HepG2 (cell line): ENCODE measurements around the gene TCF7L2. TPM values are rescaled to one million over a fixed set of nuclear protein-coding genes. Genes with fewer than 3 reads are reported as not detected.

ENCODE experiments used
- ATAC-seq: fragments of 200-7000 bp; cut with Tn5 transposase; 3 replicates; pipeline ENCODE4 v1.9.1; 2020; ENCODE audit warnings: mild to moderate bottlenecking, moderate library complexity
- BruUV-seq: library from RNA; stranded (reverse); fragments of 400-500 nt; replicated peaks from 2 replicates; lab custom pipeline; 2021; lab: Mats Ljungman, UMichigan
- CTCF ChIA-PET: fragments of 300-600 bp; formaldehyde crosslinking; extraction: SDS; loops from one replicate; lab custom pipeline; 2021; ENCODE audit warnings: low total read pairs, inconsistent platforms, low intra/inter-chr PET ratio; lab: Yijun Ruan, JAX
- POLR2A ChIA-PET: fragments of 350-600 bp; sonication (Branson Sonifier 250); formaldehyde crosslinking; loops from one replicate; lab custom pipeline; 2020; ENCODE audit warnings: antibody characterized with exemption, inconsistent platforms; lab: Yijun Ruan, JAX
- DNase-seq: peaks from one replicate; pipeline ENCODE4 v3.0.0-alpha.2; 2015; ENCODE audit warnings: low spot score
- FAIRE-seq: peaks from 3 replicates; lab custom pipeline; 2011; peaks lifted over from hg19 to GRCh38; lab: Jason Lieb, UNC
- H2AFZ ChIP-seq: one replicate; pipeline ENCODE4 v1.6.1; 2011; ENCODE audit warnings: low read length, inconsistent platforms
- H3K27ac ChIP-seq: fragments of 300-600 bp; 3 replicates; pipeline ENCODE4 v1.8.0; 2011; ENCODE audit warnings: mixed run types, mild to moderate bottlenecking, mixed read lengths, low read length, inconsistent platforms; ENCODE audit not compliant: insufficient read depth; ENCODE audit errors: extremely low read length
- H3K27me3 ChIP-seq, 2 experiments: fragments of 200-600 bp in 1 of 2; 2 replicates in 1 of 2; 3 replicates in 1 of 2; pipeline versions ENCODE4 v1.6.0 to v1.8.0; 2011; ENCODE audit warnings: low read length in 2 of 2, mild to moderate bottlenecking in 2 of 2, moderate library complexity in 2 of 2, inconsistent platforms in 1 of 2; ENCODE audit not compliant: insufficient read depth in 2 of 2, control insufficient read depth in 1 of 2
- H3K36me3 ChIP-seq, 2 experiments: fragments of 200-600 bp in 1 of 2; replicated peaks in 1 of 2; 2 replicates in 1 of 2; 3 replicates in 1 of 2; pipeline versions ENCODE4 v1.5.1 to v1.8.0; 2011; ENCODE audit warnings: low read length in 2 of 2, inconsistent platforms in 1 of 2; ENCODE audit not compliant: insufficient read depth in 2 of 2, control insufficient read depth in 1 of 2
- H3K4me1 ChIP-seq: 2 replicates; pipeline ENCODE4 v1.5.1; 2012; ENCODE audit warnings: low read length, inconsistent platforms; ENCODE audit not compliant: insufficient read depth
- H3K4me2 ChIP-seq: 2 replicates; pipeline ENCODE4 v1.6.0; 2011; ENCODE audit warnings: low read depth, low read length, inconsistent platforms
- H3K4me3 ChIP-seq, 3 experiments: fragments of 200-600 bp in 1 of 3; sonication (generic), shearing (Covaris generic) in 1 of 3; replicated peaks in 1 of 3; 2 replicates each; pipeline ENCODE4 v1.5.1; 2011 to 2016; ENCODE audit warnings: low read length in 3 of 3, inconsistent platforms in 2 of 3, low read depth in 2 of 3, mild to moderate bottlenecking in 2 of 3, control low read depth in 1 of 3, mixed read lengths in 1 of 3; ENCODE audit not compliant: insufficient read depth in 1 of 3
- H3K79me2 ChIP-seq: one replicate; pipeline ENCODE4 v1.6.1; 2011; ENCODE audit warnings: low read length, inconsistent platforms; ENCODE audit not compliant: insufficient read depth
- H3K9ac ChIP-seq: 2 replicates; pipeline ENCODE4 v1.6.0; 2011; ENCODE audit warnings: mild to moderate bottlenecking, low read depth, low read length, inconsistent platforms; ENCODE audit not compliant: insufficient read depth
- H3K9me3 ChIP-seq: 2 replicates; pipeline ENCODE4 v1.5.1; 2012; ENCODE audit warnings: mild to moderate bottlenecking, low read length
- H4K20me1 ChIP-seq: 2 replicates; pipeline ENCODE4 v1.6.0; 2011; ENCODE audit warnings: inconsistent platforms, mild to moderate bottlenecking, low read length, moderate library complexity; ENCODE audit not compliant: insufficient read depth
- AHDC1 ChIP-seq: sonication (generic); formaldehyde crosslinking; IDR thresholded peaks from 2 replicates; pipeline ENCODE4 v1.5.1; 2020; ENCODE audit warnings: mild to moderate bottlenecking, missing genetic modification reagents, borderline replicate concordance
- ATRX ChIP-seq: sonication (generic); formaldehyde crosslinking; IDR thresholded peaks from 2 replicates; pipeline ENCODE4 v1.4.0; 2020; ENCODE audit warnings: missing genetic modification reagents, borderline replicate concordance
- CENPX ChIP-seq: sonication (generic); formaldehyde crosslinking; IDR thresholded peaks from 2 replicates; pipeline ENCODE4 v1.9.0; 2021; ENCODE audit warnings: mild to moderate bottlenecking, missing genetic modification reagents, moderate library complexity
- MNT ChIP-seq: fragments of 450-650 bp; IDR thresholded peaks from 2 replicates; pipeline ENCODE4 v1.6.1; 2016
- PHF21A ChIP-seq: sonication (generic); formaldehyde crosslinking; IDR thresholded peaks from 2 replicates; pipeline ENCODE4 v1.5.0; 2020; ENCODE audit warnings: mild to moderate bottlenecking, missing genetic modification reagents
- SOX13 ChIP-seq, 3 experiments: fragments of 450-650 bp in 1 of 3; sonication (generic) in 1 of 3; formaldehyde crosslinking in 1 of 3; IDR thresholded peaks in 2 of 3; conservative IDR thresholded peaks in 1 of 3; 2 replicates each; pipeline versions ENCODE4 v1.5.0 to v1.6.1; 2016 to 2020; ENCODE audit warnings: antibody characterized with exemption in 1 of 3, mild to moderate bottlenecking in 1 of 3, missing compliant biosample characterization in 1 of 3, missing genetic modification reagents in 1 of 3, moderate library complexity in 1 of 3
- WGBS: methylation state at CpG from one replicate; pipeline ENCODE4 v1.1.6; 2017; ENCODE audit warnings: low lambda C conversion rate; 5-methylcytosine and 5-hydroxymethylcytosine counted together
- in situ Hi-C: cut with HindIII; loops from 2 replicates; pipeline ENCODE4 v1.10.0; 2017; ENCODE audit warnings: low pct_unique_long_range_greater_than_20kb; ENCODE audit not compliant: extremely low pct_ligation_motif_present
- intact Hi-C: fragments of 100-400 bp; cut with micrococcal nuclease; formaldehyde crosslinking; loops from one replicate; pipeline ENCODE4 v1.10.0; 2022; ENCODE audit not compliant: unreplicated experiment
- polyA plus RNA-seq, 8 experiments: library from polyadenylated mRNA; depleted of rRNA in 3 of 8; stranded (reverse) in 7 of 8; unstranded in 1 of 8; fragments of >200 nt; fragmentation: Illumina TruSeq in 4 of 8; extraction: Trizol in 4 of 8; gene quantifications; 2 replicates each; pipeline versions ENCODE4 v1.2.1 to v1.2.3, GENCODE V29; 2011 to 2016; ENCODE audit warnings: low read depth in 4 of 8, missing spikeins in 1 of 8, mixed read lengths in 1 of 8; ENCODE audit not compliant: insufficient read depth in 1 of 8
- total RNA-seq, 5 experiments: library from RNA; depleted of rRNA; stranded (reverse); fragments of >200 nt; fragmentation: Illumina TruSeq; extraction: Trizol; gene quantifications; 2 replicates each; pipeline ENCODE4 v1.2.3, GENCODE V29; 2016; ENCODE audit warnings: low read depth in 1 of 5

Gene TCF7L2
- total and polyA plus RNA-seq, 2 of the 13 experiments (the other 11 are each of a cell fraction or from before 2014, with no cell fraction given) = 3.9 to 13.7 TPM

- ATAC-seq = no peak
- Histone ChIP-seq H3K79me2 (peaks cover 84% of the 10 kb centered on the region), H3K9me3 (no peaks in the 10 kb centered on the region), H2AFZ (no peak overlapping the region), H3K4me1 (peaks cover 59% of the 10 kb centered on the region), H3K9ac (no peak overlapping the region), H3K4me2 (peak overlapping the region; percentile 40), H4K20me1 (peaks cover 90% of the 10 kb centered on the region), H3K27me3 (no peaks in the 10 kb centered on the region), H3K4me3 (no peak overlapping the region; a peak in 1 of 6 replicates), H3K27ac (no peak overlapping the region), H3K36me3 (peaks cover 0 to 9% of the 10 kb centered on the region in 2 experiments; a peak in 4 of 5 replicates)
- WGBS = 37% methylated on average over 2 of the region's 2 CpGs
- no peak for TF ChIP-seq SOX13 (IDR thresholded peaks at IDR 0.05)
- TF ChIP-seq SOX13 (CRISPR knock-in tag; conservative IDR thresholded peaks at IDR 0.05 in 1 of 2, IDR thresholded peaks at IDR 0.05 in 1 of 2) = 0 out of 4 replicates have a peak, but pooled peaks of 1 of the 2 experiments have one; percentile 19
- TF ChIP-seq MNT = no peak
- no peak for FAIRE-seq
- CTCF ChIA-PET = no interaction called here
- POLR2A ChIA-PET = no interaction called here
- no peak for DNase-seq
- in situ Hi-C loops = no loop called here
- no TSS peak for BruUV-seq
- intact Hi-C loops = no loop called here
Observed at GRCh38 chr10:113027230-113027573, 77.2 kb downstream of the TCF7L2 start.

GRCh38 chr10:113027574-113028455 is 77.8 kb downstream of the TCF7L2 start:
- in situ Hi-C loops = no loop called here
- DNase-seq (peak; percentile 42), FAIRE-seq (no peak), ATAC-seq (peak; percentile 78)
- ChIA-PET CTCF (no interaction called here), POLR2A (no interaction called here)
- Histone ChIP-seq H3K36me3 (peaks cover 1 to 9% of the 10 kb centered on the region in 2 experiments; a peak in 4 of 5 replicates), H2AFZ (no peak overlapping the region), H3K9me3 (no peaks in the 10 kb centered on the region), H3K4me2 (peak overlapping the region; percentile 40), H4K20me1 (peaks cover 90% of the 10 kb centered on the region), H3K9ac (no peak overlapping the region), H3K27ac (no peak overlapping the region), H3K4me3 (0 out of 6 replicates have a peak overlapping the region, but pooled peaks of 1 of the 3 experiments have one; percentile 11), H3K4me1 (peaks cover 58% of the 10 kb centered on the region), H3K79me2 (peaks cover 84% of the 10 kb centered on the region), H3K27me3 (no peaks in the 10 kb centered on the region)
- WGBS = 34% methylated on average over 15 of the region's 15 CpGs
- intact Hi-C loops = no loop called here
- no TSS peak for BruUV-seq
- TF ChIP-seq AHDC1 (CRISPR knock-in tag) = no peak
- TF ChIP-seq ATRX (CRISPR knock-in tag) = no peak
- TF ChIP-seq CENPX (CRISPR knock-in tag) = no peak
- 0 out of 2 replicates have a peak, but pooled peaks have one; percentile 19 for TF ChIP-seq PHF21A (CRISPR knock-in tag)
